Measurements from ENCODE around the gene NRTN.

The NRTN gene

GRCh38 chr19:5857203-5858081, 52.6 kb downstream of the NRTN start:
- Histone ChIP-seq H3K4me3 (ENCODE audit: low read length, poor library complexity, severe bottlenecking) (no peak overlapping the region), H3K27me3 (ENCODE audit: insufficient read depth, low read length, poor library complexity, severe bottlenecking) (no peaks in the 10 kb centered on the region), H3K4me1 (ENCODE audit: insufficient read depth, low read length, poor library complexity, severe bottlenecking) (no peaks in the 10 kb centered on the region), H3K9me2 (replicated peaks; ENCODE audit: low read depth, low read length) (no peaks in the 10 kb centered on the region), H3K4me2 (ENCODE audit: low read depth, low read length, poor library complexity, severe bottlenecking) (no peak overlapping the region), H3K36me3 (ENCODE audit: insufficient read depth, low read length) (no peaks in the 10 kb centered on the region), H3F3A (ENCODE audit: low read depth) (no peaks in the 10 kb centered on the region), H3K79me2 (ENCODE audit: insufficient read depth, low read length) (no peaks in the 10 kb centered on the region), H2AFZ (ENCODE audit: low read length) (no peak overlapping the region), H4K20me1 (ENCODE audit: insufficient read depth, low read length, poor library complexity, severe bottlenecking) (no peaks in the 10 kb centered on the region), H3K9me3 (ENCODE audit: insufficient read depth, low read depth, low read length) (no peaks in the 10 kb centered on the region), H3K9ac (ENCODE audit: low read depth, low read length, poor library complexity, severe bottlenecking) (no peak overlapping the region)
- TF ChIP-seq, protein P1, sequence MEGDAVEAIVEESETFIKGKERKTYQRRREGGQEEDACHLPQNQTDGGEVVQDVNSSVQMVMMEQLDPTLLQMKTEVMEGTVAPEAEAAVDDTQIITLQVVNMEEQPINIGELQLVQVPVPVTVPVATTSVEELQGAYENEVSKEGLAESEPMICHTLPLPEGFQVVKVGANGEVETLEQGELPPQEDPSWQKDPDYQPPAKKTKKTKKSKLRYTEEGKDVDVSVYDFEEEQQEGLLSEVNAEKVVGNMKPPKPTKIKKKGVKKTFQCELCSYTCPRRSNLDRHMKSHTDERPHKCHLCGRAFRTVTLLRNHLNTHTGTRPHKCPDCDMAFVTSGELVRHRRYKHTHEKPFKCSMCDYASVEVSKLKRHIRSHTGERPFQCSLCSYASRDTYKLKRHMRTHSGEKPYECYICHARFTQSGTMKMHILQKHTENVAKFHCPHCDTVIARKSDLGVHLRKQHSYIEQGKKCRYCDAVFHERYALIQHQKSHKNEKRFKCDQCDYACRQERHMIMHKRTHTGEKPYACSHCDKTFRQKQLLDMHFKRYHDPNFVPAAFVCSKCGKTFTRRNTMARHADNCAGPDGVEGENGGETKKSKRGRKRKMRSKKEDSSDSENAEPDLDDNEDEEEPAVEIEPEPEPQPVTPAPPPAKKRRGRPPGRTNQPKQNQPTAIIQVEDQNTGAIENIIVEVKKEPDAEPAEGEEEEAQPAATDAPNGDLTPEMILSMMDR (conservative IDR thresholded peaks at IDR 0.05; ENCODE audit: low read length): no peak
- TF ChIP-seq EZH2phosphoT487 (IDR thresholded peaks at IDR 0.05; ENCODE audit: borderline replicate concordance): no peak

- H3K4me3 ChIP-seq (ENCODE audit: low read length, poor library complexity, severe bottlenecking): no peak overlapping the region
- H3F3A ChIP-seq (ENCODE audit: low read depth): no peaks in the 10 kb centered on the region
- TF ChIP-seq, protein P1 (conservative IDR thresholded peaks at IDR 0.05; ENCODE audit: low read length): no peak
- no peak for TF ChIP-seq EZH2phosphoT487 (IDR thresholded peaks at IDR 0.05; ENCODE audit: borderline replicate concordance)
- H3K9ac ChIP-seq (ENCODE audit: low read depth, low read length, poor library complexity, severe bottlenecking): no peak overlapping the region
- H2AFZ ChIP-seq (ENCODE audit: low read length): no peak overlapping the region
- no peaks in the 10 kb centered on the region for H3K9me3 ChIP-seq (ENCODE audit: insufficient read depth, low read depth, low read length)
- H3K4me1 ChIP-seq (ENCODE audit: insufficient read depth, low read length, poor library complexity, severe bottlenecking): no peaks in the 10 kb centered on the region
- no peaks in the 10 kb centered on the region for H4K20me1 ChIP-seq (ENCODE audit: insufficient read depth, low read length, poor library complexity, severe bottlenecking)
- no peaks in the 10 kb centered on the region for H3K27me3 ChIP-seq (ENCODE audit: insufficient read depth, low read length, poor library complexity, severe bottlenecking)
- no peak overlapping the region for H3K4me2 ChIP-seq (ENCODE audit: low read depth, low read length, poor library complexity, severe bottlenecking)
- no peaks in the 10 kb centered on the region for H3K79me2 ChIP-seq (ENCODE audit: insufficient read depth, low read length)
- no peaks in the 10 kb centered on the region for H3K36me3 ChIP-seq (ENCODE audit: insufficient read depth, low read length)
- H3K9me2 ChIP-seq (replicated peaks; ENCODE audit: low read depth, low read length): no peaks in the 10 kb centered on the region
Measured at GRCh38 chr19:5863030-5863665, 58.3 kb downstream of the NRTN start.

- Histone ChIP-seq H3K4me1 (ENCODE audit: insufficient read depth, low read length, poor library complexity, severe bottlenecking) (no peaks in the 10 kb centered on the region), H3K79me2 (ENCODE audit: insufficient read depth, low read length) (no peaks in the 10 kb centered on the region), H3K4me3 (ENCODE audit: low read length, poor library complexity, severe bottlenecking) (no peak overlapping the region), H3K36me3 (ENCODE audit: insufficient read depth, low read length) (no peaks in the 10 kb centered on the region), H3K4me2 (ENCODE audit: low read depth, low read length, poor library complexity, severe bottlenecking) (no peak overlapping the region), H3F3A (ENCODE audit: low read depth) (no peaks in the 10 kb centered on the region), H2AFZ (ENCODE audit: low read length) (no peak overlapping the region), H4K20me1 (ENCODE audit: insufficient read depth, low read length, poor library complexity, severe bottlenecking) (no peaks in the 10 kb centered on the region), H3K9ac (ENCODE audit: low read depth, low read length, poor library complexity, severe bottlenecking) (no peak overlapping the region), H3K9me2 (replicated peaks; ENCODE audit: low read depth, low read length) (no peaks in the 10 kb centered on the region), H3K27me3 (ENCODE audit: insufficient read depth, low read length, poor library complexity, severe bottlenecking) (no peaks in the 10 kb centered on the region), H3K9me3 (ENCODE audit: insufficient read depth, low read depth, low read length) (no peaks in the 10 kb centered on the region)
- no peak for TF ChIP-seq EZH2phosphoT487 (IDR thresholded peaks at IDR 0.05; ENCODE audit: borderline replicate concordance)
- TF ChIP-seq, protein P1 (conservative IDR thresholded peaks at IDR 0.05; ENCODE audit: low read length): no peak
Measured at GRCh38 chr19:5864013-5864720, 59.3 kb downstream of the NRTN start.
